Endothelial cell (in vitro differentiated cells): Measurements from ENCODE around the gene ANO3. TPM values are rescaled to one million over a fixed set of nuclear protein-coding genes. Genes with fewer than 3 reads are reported as not detected.

Experiments
- DNase-seq: peaks from one replicate; pipeline ENCODE4 v3.0.0; 2021; ENCODE audit warnings: low spot score
- H3K27ac Mint-ChIP-seq: one replicate; pipeline ENCODE4 v1.8.0; 2021; ENCODE audit warnings: mixed read lengths, inconsistent platforms; ENCODE audit not compliant: unreplicated experiment
- H3K27me3 Mint-ChIP-seq: one replicate; pipeline ENCODE4 v1.8.0; 2021; ENCODE audit warnings: mild to moderate bottlenecking, moderate library complexity, mixed read lengths, inconsistent platforms; ENCODE audit not compliant: unreplicated experiment
- H3K36me3 Mint-ChIP-seq: one replicate; pipeline ENCODE4 v1.8.0; 2021; ENCODE audit warnings: mild to moderate bottlenecking, low read depth, mixed read lengths, inconsistent platforms; ENCODE audit not compliant: unreplicated experiment
- H3K4me1 Mint-ChIP-seq: one replicate; pipeline ENCODE4 v1.8.0; 2021; ENCODE audit warnings: mild to moderate bottlenecking, mixed read lengths, inconsistent platforms; ENCODE audit not compliant: unreplicated experiment
- H3K4me3 Mint-ChIP-seq: one replicate; pipeline ENCODE4 v1.8.0; 2021; ENCODE audit warnings: mild to moderate bottlenecking, mixed read lengths, inconsistent platforms; ENCODE audit not compliant: unreplicated experiment
- H3K9me3 Mint-ChIP-seq: one replicate; pipeline ENCODE4 v1.8.0; 2021; ENCODE audit warnings: mixed read lengths, inconsistent platforms; ENCODE audit not compliant: unreplicated experiment
- CTCF ChIP-seq: fragments of 200-600 bp; sonication (generic); IDR thresholded peaks from one replicate; pipeline ENCODE4 v1.5.0; 2021; ENCODE audit warnings: antibody characterized with exemption; ENCODE audit not compliant: unreplicated experiment
- total RNA-seq: library from RNA; stranded (reverse); fragmentation: NEBNext Ultra II Directional; extraction: Animal tissue kit (Norgen Biotek cat#: 25700); gene quantifications from one replicate; pipeline ENCODE4 v1.2.1, GENCODE V29; 2021; ENCODE audit not compliant: unreplicated experiment

Gene ANO3
- total RNA-seq, 1 donor from 2014 or later: 0.36 TPM

- no peaks in the 10 kb centered on the region for H3K36me3 Mint-ChIP-seq
- H3K4me3 Mint-ChIP-seq: no peak overlapping the region
- DNase-seq: no peak
- H3K27me3 Mint-ChIP-seq: peaks cover 2% of the 10 kb centered on the region
- no peaks in the 10 kb centered on the region for H3K4me1 Mint-ChIP-seq
- no peak for TF ChIP-seq CTCF
- H3K27ac Mint-ChIP-seq: no peak overlapping the region
- H3K9me3 Mint-ChIP-seq: no peaks in the 10 kb centered on the region
These were observed 614 bp downstream of the ANO3 start for GRCh38 chr11:26332572-26332915.

DNA sequence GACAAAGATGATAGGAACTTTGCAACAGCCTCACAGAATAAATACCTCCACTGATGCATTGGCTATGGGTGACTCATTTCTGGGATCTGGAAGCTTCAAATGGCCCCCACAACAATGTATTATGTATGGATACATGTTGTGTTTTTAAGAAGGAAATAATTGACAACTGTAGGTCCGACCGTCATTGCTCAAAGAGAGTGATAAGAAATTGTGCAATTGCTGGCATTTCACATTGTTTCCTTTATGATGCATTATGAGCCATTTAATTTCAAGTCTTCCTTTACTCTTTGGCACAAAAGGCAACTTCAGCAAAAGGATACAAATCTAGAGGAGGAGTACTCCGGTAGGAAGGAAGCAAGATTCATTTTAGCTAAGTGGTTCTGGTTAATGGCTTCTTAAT, 2.0 kb downstream of the ANO3 start:
- no peak overlapping the region for H3K4me3 Mint-ChIP-seq
- no peaks in the 10 kb centered on the region for H3K4me1 Mint-ChIP-seq
- no peaks in the 10 kb centered on the region for H3K36me3 Mint-ChIP-seq
- no peaks in the 10 kb centered on the region for H3K9me3 Mint-ChIP-seq
- TF ChIP-seq CTCF: no peak
- DNase-seq: no peak
- peaks cover 2% of the 10 kb centered on the region for H3K27me3 Mint-ChIP-seq
- H3K27ac Mint-ChIP-seq: no peak overlapping the region

GRCh38 chr11:26335903-26336302, 4.0 kb downstream of the ANO3 start:
- H3K9me3 Mint-ChIP-seq: no peaks in the 10 kb centered on the region
- H3K27me3 Mint-ChIP-seq: peaks cover 2% of the 10 kb centered on the region
- no peak overlapping the region for H3K4me3 Mint-ChIP-seq
- TF ChIP-seq CTCF: no peak
- peaks cover 3% of the 10 kb centered on the region for H3K4me1 Mint-ChIP-seq
- no peak for DNase-seq
- H3K36me3 Mint-ChIP-seq: no peaks in the 10 kb centered on the region
- no peak overlapping the region for H3K27ac Mint-ChIP-seq

GRCh38 chr11:26344647-26345046, 12.7 kb downstream of the ANO3 start:
- H3K36me3 Mint-ChIP-seq: no peaks in the 10 kb centered on the region
- H3K4me1 Mint-ChIP-seq: peaks cover 4% of the 10 kb centered on the region
- no peaks in the 10 kb centered on the region for H3K9me3 Mint-ChIP-seq
- H3K4me3 Mint-ChIP-seq: no peak overlapping the region
- H3K27ac Mint-ChIP-seq: no peak overlapping the region
- no peaks in the 10 kb centered on the region for H3K27me3 Mint-ChIP-seq
- no peak for DNase-seq
- TF ChIP-seq CTCF: no peak

DNA sequence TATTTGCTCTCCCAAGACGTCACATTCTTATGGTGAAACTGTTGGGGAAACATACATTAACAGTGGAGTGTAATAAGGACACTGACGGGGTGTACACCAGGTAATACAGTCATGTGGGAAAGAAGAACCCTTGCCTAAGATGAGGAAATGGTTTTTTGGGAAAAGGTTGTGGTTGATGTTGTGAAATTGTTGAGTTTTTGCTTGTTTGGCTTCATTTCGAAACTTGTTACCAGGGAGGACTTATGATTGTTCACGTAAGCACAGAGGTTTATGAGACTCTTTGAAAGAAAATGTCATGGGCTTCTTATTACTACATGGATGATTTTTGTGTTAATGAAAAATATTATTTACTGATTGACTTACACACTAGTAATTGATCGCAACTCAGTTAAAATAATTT, 16.8 kb downstream of the ANO3 start:
- DNase-seq: no peak
- H3K27ac Mint-ChIP-seq: no peak overlapping the region
- H3K4me3 Mint-ChIP-seq: no peak overlapping the region
- H3K27me3 Mint-ChIP-seq: peaks cover 2% of the 10 kb centered on the region
- no peaks in the 10 kb centered on the region for H3K9me3 Mint-ChIP-seq
- H3K4me1 Mint-ChIP-seq: no peaks in the 10 kb centered on the region
- TF ChIP-seq CTCF: no peak
- no peaks in the 10 kb centered on the region for H3K36me3 Mint-ChIP-seq
